Measurements from ENCODE around the gene MEN1. TPM values are rescaled to one million over a fixed set of nuclear protein-coding genes. Genes with fewer than 3 reads are reported as not detected.
A peak's percentile ranks its signal among the peaks of the same experiment; 100 is the strongest.

Gene MEN1
- 10 to 100 TPM in 1 of 2 donors, 1 to 10 TPM in 1; 9.0 to 12.3 TPM for total RNA-seq
- long read RNA-seq, result 0 reads

DNA sequence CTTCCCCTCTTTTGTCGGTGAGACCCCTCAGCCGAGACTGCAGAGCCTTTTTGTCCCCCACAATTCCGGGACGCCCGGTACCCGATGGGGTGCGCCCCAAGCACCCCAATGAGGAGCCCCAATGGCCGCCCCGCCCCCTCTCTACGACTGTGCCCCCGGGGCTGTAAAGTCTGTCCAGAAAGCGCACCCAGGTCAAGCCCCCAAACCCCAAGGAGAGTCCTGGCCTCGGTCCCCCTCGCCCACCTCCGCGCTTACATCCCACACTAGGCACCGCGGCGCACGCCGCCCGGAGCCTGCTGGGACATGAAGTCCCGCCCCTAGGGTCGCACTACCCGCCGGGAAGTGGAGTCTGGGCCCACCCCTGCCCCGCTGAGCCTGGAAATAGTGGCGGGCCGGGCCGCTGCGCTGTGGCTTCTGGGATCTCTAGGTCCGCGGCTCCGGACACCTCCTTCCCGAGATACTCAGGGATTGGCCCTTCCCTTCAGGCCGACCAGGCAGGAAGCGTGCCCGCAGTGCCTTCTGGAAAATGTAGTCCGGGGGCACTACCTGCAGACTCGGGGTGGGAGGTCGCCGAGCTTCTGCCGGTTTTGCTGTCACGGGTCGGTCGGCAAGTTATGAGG lies at the start of gene MEN1:
Gene MEN1 (minus strand): TSS at position 281 of the 620 bp plus-strand sequence. CDS start 442 bp downstream, outside the sequence.
- ATAC-seq (peak; percentile 99), DNase-seq (peak; percentile 97)
- intact Hi-C loops (cut with DNase I), result no loop called here

DNA sequence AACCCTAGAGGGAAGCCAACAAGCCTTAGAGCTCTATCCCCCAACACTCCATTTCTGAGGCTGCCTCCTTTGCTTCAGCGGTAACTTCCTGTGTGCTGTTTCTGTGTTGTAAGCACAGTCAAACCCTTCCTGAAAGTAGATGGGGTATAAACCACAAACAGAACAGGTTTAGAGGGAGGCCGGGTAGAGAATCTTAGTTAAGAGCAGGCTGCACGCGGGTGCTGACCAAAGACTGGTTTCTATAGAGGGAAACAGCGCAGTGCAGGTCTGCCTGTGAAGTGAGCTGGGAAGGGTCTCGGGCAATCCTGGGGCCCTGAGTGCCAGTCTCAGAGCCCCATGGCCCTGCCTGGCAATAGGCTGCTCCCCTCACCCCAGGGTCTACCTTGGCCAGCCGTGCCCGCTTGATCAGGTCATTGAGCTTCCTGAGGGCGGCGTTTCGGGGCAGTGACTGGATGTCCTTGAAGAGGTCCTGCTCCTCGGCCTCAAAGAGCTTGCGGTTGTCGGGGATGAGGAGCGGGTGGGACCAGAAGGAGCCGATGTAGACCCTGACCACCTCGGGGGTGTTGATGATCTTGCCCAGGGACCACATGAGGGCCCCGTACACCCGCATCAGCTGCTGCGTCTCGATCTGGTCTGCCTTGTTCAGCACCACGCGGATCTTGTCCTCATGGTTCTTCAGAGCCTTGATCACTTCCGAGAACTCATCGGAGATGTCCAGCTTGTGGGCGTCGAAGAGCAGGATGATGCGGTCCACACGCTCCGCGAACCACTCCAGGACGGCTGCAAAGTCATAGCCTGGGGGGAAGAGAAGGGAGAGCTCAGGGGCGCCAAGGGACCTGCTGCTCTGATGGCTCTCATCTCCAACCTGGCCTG lies 49.4 kb upstream of the MEN1 start:
- intact Hi-C loops (cut with DNase I), result no loop called here
- ATAC-seq (no peak), DNase-seq (no peak)

DNA sequence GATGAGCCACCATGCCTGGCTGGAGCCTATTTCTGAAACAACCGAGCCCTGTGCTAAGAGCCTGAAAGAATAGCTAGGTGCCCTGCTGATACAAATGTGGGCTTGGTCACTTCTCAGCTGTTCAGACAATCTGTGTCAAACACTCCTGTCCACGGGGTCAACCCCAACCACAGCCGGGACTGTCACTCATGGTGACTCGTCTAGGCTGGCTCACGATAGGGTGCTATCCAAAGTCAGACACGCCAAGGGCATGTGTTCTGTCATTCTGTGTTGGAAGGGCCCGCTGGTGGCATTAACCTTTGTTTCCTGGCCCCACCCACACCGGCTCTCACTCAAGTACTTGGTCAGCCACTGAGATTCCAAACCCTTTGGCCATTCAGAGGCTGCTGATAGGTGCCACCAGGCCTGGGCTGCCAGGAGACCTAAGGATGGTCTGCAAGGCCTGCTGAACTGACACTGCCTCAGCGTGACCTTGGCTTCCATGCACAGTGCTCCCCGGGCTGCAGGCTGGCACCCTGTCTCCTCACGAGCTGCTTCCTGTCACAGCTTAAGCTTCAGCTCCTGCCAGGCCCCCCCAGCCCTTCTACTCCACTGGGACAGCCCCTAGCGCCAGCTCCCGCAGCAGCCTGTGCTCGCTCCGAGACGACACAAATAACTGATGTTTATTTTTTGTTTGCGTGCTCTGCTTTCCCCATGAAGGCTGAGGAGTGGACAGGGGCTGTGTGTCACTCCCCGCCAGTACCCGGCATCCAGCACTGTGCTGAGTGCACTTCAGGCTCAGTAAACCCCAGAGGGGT lies 48.3 kb upstream of the MEN1 start:
- DNase-seq (peak; percentile 56), ATAC-seq (peak; percentile 5 to 55)
- intact Hi-C loops (cut with DNase I), result no loop called here

DNA sequence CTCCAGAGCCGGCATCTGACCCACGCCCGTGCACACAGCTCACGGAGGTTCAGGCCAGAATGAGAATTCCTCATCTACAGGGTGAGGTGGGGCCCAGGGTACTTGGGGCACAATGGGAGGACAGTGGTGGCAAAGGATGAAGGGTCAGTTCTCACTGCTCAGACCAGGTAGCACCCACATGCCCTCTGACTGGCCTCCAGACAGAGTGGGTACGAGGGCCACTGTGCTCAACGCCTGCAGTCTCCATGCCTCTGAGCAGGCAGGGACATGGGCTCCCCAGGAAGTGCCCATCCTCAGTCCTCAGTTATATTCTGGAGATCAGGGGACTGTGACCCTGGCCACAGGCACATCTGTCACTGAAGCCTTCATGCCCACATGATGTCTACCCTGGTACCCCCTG lies 47.1 kb upstream of the MEN1 start:
- DNase-seq (no peak), ATAC-seq (no peak)
- intact Hi-C loops (cut with DNase I), result no loop called here

DNA sequence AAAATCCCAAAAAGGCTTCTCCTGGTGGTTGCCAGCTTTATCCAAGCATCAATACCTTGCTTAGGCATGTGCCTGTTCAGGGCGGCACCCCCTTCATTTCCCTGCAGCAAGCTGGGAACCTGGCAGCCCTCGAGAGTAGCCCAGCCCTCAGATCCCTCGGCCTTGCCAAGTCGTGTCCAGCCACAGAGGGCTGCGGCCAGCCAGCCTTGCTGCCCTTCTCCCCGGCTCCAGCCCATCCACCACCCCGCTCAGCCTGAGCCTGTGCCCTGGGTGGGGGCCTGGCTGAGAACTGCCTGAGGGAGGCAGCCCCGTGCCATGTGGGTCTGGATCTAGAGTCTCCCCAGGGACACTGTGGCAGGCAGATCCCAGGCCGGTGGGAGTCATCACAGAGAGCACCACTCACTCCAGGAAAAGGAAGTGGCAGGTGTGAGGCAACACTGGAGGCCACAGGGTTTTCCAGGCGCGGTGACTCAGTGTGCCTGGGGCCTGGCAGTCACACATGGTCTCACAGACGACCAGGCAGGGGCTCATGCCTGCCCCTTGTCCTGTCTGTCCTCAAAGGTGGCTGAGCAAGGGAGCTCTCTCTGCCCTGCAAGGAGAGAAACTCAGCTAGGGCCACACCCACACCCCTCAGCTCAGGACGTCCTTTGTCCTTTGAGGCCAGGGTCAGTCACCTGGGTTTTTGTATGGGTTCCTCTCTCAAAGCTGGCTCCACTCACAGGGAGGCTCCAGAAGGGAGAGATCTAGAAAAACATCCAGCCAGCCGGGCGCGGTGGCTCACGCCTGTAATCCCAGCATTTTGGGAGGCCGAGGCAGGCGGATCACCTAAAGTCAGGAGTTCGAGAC lies 46.3 kb upstream of the MEN1 start:
- intact Hi-C loops (cut with DNase I), result no loop called here
- ATAC-seq (peak; percentile 35 to 46), DNase-seq (peak; percentile 83)

DNA sequence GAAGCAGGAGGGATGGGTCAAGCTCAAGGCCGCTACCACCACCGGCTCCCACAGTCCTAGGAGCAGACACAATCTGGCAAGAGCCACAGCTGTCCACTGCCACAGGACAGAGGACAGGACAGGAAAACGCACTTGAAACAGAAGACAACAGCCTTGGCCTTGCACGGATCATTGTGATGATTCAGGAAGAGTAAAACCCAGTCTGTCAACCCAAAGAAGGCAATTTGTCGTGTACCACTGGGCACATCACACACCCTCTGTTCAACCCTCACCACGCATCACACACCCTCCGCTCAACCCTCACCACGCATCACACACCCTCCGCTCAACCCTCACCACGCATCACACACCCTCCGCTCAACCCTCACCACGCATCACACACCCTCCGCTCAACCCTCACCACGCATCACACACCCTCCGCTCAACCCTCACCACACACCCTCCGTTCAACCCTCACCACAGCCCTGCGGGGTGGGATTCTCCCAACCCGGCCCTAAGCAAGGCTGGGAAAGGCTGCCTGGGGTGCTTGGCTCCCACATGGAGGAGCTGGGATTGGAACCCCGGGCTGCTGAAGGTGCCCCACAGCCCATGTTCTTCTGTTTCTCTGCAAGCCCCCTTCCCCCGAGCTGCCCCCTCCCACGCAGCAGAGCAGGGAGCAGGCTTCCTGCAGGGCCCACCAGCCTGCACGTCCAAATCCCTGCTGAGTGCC lies 45.4 kb upstream of the MEN1 start:
- DNase-seq (no peak), ATAC-seq (no peak)
- intact Hi-C loops (cut with DNase I), result no loop called here

DNA sequence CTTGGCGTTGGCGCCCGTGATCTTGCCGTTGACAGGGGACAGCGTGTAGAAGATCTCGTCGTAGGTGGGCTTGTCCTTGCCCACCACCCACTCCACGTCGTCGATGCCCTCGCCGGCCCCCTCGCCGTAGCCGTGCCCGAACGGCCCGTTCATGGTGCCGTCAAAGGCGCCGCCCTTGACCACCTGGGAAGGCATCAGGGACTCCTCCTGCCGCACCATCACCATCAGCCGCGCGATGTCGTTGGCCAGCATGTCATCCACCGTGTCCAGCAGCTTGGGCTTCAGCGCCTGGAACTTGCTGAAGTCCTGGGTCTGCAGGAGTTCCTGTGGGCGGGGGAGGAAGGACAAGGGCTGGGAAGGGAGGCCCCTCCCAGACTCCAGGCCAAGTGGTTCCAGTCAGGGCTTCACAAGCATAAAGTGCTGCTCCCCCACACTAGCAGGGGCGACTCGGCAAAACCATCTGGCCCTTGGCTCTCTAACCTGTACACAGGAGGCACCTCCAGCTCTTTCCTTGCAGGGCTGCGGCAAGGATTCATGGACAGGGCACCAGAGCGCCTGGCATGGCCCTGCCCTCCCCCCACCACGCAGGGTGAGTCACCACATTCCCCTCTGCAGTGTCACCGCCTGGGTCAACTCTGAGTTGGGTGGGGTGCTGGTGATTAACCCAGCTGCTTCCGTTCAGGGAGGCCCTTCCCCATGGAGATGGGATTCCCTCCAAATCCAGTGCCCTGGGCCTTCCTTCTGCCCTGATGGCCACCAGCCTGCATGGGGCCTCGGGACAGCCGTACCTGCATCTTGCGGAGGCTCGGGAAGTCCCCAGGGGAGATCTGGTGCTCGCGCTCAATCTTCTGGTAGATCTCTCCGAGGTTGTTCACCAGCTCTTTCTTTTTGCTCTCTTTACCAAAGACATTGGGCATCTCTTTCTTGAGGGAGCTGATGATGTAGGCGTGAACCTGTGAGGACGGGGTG lies 44.5 kb upstream of the MEN1 start:
- peak; percentile 59 to 91 for ATAC-seq
- DNase-seq, result peak; percentile 91
- intact Hi-C loops (cut with DNase I), result no loop called here

DNA sequence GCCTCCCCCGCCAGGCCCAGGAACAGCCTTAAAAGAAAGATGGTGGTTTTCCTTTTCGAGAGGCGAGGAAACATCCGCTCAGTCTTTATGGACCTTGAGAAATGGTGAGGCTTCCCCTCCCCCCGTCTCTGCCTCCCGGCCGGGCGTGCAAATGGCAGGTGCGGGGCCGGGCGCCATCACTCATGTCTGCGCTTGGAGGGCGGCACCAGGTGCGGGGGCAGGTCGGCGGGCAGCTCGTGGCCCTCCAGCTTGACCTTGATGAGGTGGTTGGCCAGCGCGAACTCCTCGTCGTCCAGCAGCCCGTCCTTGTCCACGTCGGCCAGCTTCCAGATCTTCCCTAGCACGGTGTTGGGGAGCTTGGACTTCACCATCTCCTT lies 43.8 kb upstream of the MEN1 start:
- DNase-seq (no peak), ATAC-seq (no peak)
- intact Hi-C loops (cut with DNase I), result no loop called here

DNA sequence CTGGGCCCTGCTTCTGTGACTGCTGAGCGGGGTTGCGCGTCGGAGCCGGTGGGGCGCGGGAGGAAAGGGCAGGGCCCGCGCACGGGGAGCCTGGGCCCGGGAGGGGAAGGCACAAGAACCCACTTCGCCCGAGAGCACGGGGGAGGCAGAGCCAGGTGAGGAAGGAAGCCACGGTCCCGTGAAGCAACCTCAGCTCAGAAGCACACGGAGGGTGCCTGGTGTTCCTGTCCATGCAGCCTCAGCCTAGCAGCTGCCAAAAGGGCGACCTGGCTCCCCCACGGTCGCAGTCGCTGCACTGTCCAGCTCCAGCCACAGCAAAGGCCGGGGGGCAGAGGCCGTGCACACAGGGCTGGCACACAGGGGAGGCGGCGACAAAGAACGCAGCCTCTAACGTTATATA lies 43.4 kb upstream of the MEN1 start:
- no peak for DNase-seq
- no peak for ATAC-seq
- intact Hi-C loops (cut with DNase I), result no loop called here

DNA sequence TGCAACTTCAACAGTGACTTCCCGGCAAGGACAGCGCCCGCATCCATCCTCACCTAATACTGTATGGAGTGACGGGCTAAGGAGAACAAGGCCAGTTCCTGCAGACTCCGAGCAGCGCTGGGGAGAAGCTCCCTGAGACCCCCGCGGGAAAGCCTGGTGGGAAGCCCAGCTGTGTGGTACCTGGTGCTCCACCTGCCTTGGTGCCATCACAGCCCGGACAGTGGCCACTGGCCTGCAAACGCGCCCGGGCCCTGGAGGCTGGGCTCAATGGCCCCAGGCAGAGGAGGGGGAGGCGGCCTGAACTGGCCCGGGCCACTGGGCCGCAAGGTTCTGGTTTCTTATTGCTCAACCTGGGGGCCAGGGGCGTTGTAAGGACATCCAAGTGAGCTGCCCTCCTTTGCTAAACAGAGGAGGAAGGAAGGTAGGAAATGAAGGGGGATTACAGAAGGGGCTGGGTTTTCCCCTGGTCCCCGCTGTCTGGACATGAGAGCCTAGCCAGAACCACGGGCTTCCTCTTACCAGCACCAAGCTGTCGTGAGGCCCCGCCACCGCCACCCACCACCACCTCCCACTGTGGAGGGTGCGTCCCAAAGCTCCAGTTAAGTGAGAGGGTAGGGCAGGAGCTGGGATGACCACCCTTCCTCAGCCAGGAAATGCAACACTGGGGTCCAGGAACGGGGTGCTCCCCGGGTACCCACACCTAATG lies 42.6 kb upstream of the MEN1 start:
- intact Hi-C loops (cut with DNase I), result no loop called here
- ATAC-seq, result no peak
- DNase-seq, result no peak

DNA sequence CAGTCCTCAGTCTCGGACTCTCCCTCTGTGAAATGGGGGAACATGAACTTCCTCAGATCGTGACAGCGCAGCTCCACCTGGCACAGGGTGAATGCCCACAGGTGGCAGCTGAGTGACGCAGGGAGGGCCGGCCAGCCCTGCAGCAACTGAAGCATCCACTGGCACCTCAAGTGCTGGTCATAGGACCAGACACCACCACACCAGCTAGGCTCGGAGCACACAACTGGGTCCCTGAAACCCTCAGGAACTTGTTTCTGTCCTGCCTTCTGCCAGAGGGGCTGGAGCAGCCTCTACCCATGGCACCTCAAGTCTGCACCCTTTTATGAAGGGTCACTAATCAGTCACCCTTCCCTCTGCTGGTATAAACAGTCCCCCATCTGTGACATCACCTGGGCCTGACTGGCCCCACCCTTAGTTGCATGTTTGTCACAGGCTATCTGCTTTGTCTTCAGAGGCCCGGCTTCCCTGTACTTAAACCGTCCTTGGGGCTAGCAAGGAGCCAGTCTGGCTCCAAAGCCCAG lies 41.5 kb upstream of the MEN1 start:
- ATAC-seq (no peak), DNase-seq (no peak)
- intact Hi-C loops (cut with DNase I), result no loop called here

DNA sequence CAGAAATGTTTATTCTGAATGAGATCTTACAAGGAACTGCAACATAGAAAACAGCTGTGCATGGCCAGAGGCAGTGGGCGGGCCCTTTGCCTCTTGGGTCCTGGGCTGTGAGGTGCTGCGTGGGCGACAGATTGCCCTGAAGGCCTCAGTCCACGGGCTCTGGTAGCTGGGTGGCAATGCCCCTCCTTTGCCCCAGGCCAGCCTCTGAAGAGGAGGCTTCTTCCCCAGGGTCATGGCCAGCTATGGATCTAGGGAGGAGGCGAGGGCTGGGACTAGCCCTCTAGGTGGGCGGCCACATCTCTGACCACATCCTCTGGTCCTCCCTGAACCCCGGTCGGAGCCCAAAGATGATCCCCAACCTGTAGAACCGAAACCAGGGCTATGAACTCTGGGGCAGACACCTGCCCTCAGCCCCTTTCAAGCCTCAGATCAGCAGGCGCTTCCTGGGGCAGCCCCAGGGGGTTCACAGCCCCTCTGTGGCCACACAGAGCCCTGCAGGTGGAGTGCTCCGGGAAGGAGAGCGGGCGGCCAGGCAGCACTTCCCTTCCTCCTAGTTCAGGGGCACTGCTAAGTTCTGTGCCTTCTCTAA lies 40.7 kb upstream of the MEN1 start:
- intact Hi-C loops (cut with DNase I), result no loop called here
- DNase-seq (no peak), ATAC-seq (no peak)

DNA sequence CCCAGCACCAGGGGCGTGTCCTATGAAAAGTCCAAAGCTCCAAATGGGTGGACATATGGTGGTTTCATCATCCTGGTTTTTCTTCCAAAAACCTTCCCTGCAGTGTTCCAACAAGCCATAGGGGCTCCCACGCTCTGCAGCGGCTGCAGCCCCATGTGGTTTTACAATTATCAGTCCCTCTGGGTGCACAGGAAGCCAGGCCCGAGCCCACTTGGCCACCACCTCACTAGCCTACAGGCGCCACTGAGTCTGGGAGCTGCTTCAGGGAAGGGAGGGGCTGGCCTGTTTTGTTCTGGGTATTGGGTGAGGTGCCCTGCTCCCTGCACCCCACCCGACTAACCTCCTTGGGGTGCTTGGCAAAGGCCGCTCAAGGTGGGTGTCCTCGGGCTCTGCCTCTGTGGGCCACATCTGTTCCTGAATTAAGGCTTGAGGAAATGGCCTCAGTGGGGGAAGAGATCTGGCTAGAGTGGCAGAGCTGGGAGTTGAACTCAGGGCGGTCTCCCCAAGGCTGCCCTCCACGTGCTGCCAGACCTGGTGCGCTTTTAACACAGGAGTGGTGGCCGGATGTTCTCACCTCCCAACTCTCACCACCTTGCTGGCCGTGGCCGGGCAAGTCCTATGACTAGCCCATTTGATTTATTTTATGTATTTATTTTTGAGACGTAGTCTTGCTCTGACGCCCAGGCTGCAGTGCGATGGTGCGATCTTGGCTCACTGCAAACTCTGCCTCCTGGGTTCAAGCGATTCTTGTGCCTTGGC lies 39.4 kb upstream of the MEN1 start:
- intact Hi-C loops (cut with DNase I), result loop anchor here in 1 of 2 donors (10.0 kb wide), 1 partner anchor 65 kb away; no protein-coding TSS in a partner anchor
- peak; percentile 52 for DNase-seq
- peak; percentile 13 to 15 for ATAC-seq

DNA sequence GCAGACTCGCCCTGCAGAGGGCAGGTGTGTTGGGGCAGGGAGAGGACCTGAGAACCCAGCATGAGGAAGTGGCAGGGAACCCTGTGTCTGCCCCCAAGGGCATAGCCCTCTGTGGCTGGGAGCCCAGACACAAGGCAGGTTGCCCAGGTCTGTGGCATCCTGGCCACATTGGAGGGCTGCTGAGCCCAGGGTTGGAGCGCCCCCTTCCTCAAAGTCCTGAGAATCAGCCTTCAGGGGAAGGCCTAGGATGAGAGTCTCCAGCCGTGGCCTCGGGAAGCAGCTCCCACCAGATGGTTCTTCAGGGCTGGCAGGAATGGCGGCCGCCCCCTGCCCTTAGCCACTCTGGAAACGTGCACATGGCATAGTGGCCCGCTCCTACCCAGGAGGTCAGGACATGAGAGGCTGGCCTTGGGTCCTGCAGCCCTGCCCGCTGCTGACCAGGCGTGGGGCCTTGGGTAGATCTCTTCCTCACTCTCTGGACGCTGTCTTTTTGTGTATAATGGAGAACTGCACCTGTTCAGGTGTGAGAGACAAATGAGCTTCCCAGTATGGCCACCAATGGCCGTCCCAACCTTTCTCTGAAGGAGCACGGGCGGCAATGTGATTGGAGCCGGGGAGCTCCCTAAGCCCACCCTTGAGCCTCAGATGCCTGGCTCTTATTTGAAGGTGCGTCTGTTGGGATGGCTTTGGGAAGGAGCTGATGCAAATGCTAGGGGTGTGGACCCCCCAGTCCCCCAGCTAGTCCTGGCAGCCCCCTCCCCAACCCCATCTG lies 38.7 kb upstream of the MEN1 start:
- no peak for ATAC-seq
- DNase-seq, result no peak
- intact Hi-C loops (cut with DNase I), result loop anchor here in 1 of 2 donors (10.0 kb wide), 1 partner anchor 64 kb away; no protein-coding TSS in a partner anchor

Data from left cardiac atrium (tissue), 4 donors.